H9 (cell line): ENCODE results near the gene ALLC. TPM values are rescaled to one million over a fixed set of nuclear protein-coding genes. Genes with fewer than 3 reads are reported as not detected.

Experiments
- DNase-seq: peaks from one replicate; pipeline ENCODE4 v3.0.0-alpha.2; 2017
- H2AFZ ChIP-seq: one replicate; pipeline ENCODE4 v1.6.1; 2013; ENCODE audit warnings: mild to moderate bottlenecking, low read length, control low read depth, moderate library complexity
- H2AK5ac ChIP-seq: 2 replicates; pipeline ENCODE4 v1.6.1; 2013; ENCODE audit warnings: low read length, control low read depth, mixed read lengths; ENCODE audit not compliant: insufficient read length
- H2BK120ac ChIP-seq: one replicate; pipeline ENCODE4 v1.6.1; 2013; ENCODE audit warnings: low read depth, mild to moderate bottlenecking, low read length, control low read depth, inconsistent platforms; ENCODE audit not compliant: poor library complexity, severe bottlenecking
- H2BK12ac ChIP-seq: 2 replicates; pipeline ENCODE4 v1.6.1; 2013; ENCODE audit warnings: low read length, control low read depth, mixed read lengths, low read depth; ENCODE audit not compliant: insufficient read length
- H2BK15ac ChIP-seq: 2 replicates; pipeline ENCODE4 v1.6.1; 2013; ENCODE audit warnings: low read depth, low read length, control low read depth
- H2BK20ac ChIP-seq: one replicate; pipeline ENCODE4 v1.6.1; 2013; ENCODE audit warnings: low read depth, mild to moderate bottlenecking, low read length, control low read depth, inconsistent platforms; ENCODE audit not compliant: poor library complexity, severe bottlenecking
- H2BK5ac ChIP-seq: 2 replicates; pipeline ENCODE4 v1.6.1; 2013; ENCODE audit warnings: low read length, control low read depth, mixed read lengths; ENCODE audit not compliant: insufficient read length
- H3K14ac ChIP-seq: 2 replicates; pipeline ENCODE4 v1.6.1; 2013; ENCODE audit warnings: low read length, control low read depth; ENCODE audit not compliant: insufficient read depth
- H3K18ac ChIP-seq: 2 replicates; pipeline ENCODE4 v1.6.1; 2013; ENCODE audit warnings: low read depth, mild to moderate bottlenecking, mixed read lengths, low read length, control low read depth; ENCODE audit not compliant: insufficient read length
- H3K23ac ChIP-seq: 2 replicates; pipeline ENCODE4 v1.6.1; 2013; ENCODE audit warnings: low read length, control low read depth, mixed read lengths, low read depth; ENCODE audit not compliant: insufficient read length
- H3K23me2 ChIP-seq: 2 replicates; pipeline ENCODE4 v1.6.1; 2013; ENCODE audit warnings: low read depth, mild to moderate bottlenecking, mixed read lengths, low read length, control low read depth; ENCODE audit not compliant: insufficient read length, poor library complexity, severe bottlenecking
- H3K27ac ChIP-seq: 2 replicates; pipeline ENCODE4 v1.5.1; 2013; ENCODE audit warnings: low read length, control low read depth, mixed read lengths, low read depth; ENCODE audit not compliant: insufficient read length
- H3K27me3 ChIP-seq: 2 replicates; pipeline ENCODE4 v1.6.1; 2013; ENCODE audit warnings: low read length, control low read depth, inconsistent platforms; ENCODE audit not compliant: insufficient read depth
- H3K4ac ChIP-seq: 2 replicates; pipeline ENCODE4 v1.6.1; 2013; ENCODE audit warnings: low read depth, mild to moderate bottlenecking, control low read depth, inconsistent platforms, low read length, moderate library complexity
- H3K4me1 ChIP-seq: 2 replicates; pipeline ENCODE4 v1.6.1; 2013; ENCODE audit warnings: low read length, control low read depth, inconsistent platforms; ENCODE audit not compliant: insufficient read depth
- H3K4me2 ChIP-seq: 2 replicates; pipeline ENCODE4 v1.6.1; 2013; ENCODE audit warnings: low read length, control low read depth, mixed read lengths; ENCODE audit not compliant: insufficient read length, insufficient read depth
- H3K56ac ChIP-seq: 2 replicates; pipeline ENCODE4 v1.6.1; 2013; ENCODE audit warnings: low read depth, mild to moderate bottlenecking, mixed read lengths, low read length, control low read depth; ENCODE audit not compliant: insufficient read length
- H3K79me1 ChIP-seq: 2 replicates; pipeline ENCODE4 v1.6.1; 2013; ENCODE audit warnings: low read depth, mild to moderate bottlenecking, moderate library complexity, low read length, control low read depth, inconsistent platforms; ENCODE audit not compliant: insufficient read depth, poor library complexity, severe bottlenecking
- H3K79me2 ChIP-seq: 2 replicates; pipeline ENCODE4 v1.6.1; 2013; ENCODE audit warnings: low read length, control low read depth, inconsistent platforms; ENCODE audit not compliant: insufficient read depth
- H3K9ac ChIP-seq: 2 replicates; pipeline ENCODE4 v1.6.1; 2013; ENCODE audit warnings: low read length, control low read depth, mixed read lengths; ENCODE audit not compliant: insufficient read length; ENCODE audit errors: extremely low read depth
- H3K9me3 ChIP-seq: one replicate; pipeline ENCODE4 v1.6.1; 2013; ENCODE audit warnings: low read depth, low read length, inconsistent platforms; ENCODE audit not compliant: control insufficient read depth
- H3T11ph ChIP-seq: one replicate; pipeline ENCODE4 v1.6.1; 2013; ENCODE audit warnings: mild to moderate bottlenecking, low read length, control low read depth, inconsistent platforms
- H4K20me1 ChIP-seq: one replicate; pipeline ENCODE4 v1.6.1; 2013; ENCODE audit not compliant: control insufficient read depth, insufficient read length, insufficient read depth
- H4K5ac ChIP-seq: 2 replicates; pipeline ENCODE4 v1.6.1; 2013; ENCODE audit warnings: low read depth, mild to moderate bottlenecking, mixed read lengths, low read length, control low read depth; ENCODE audit not compliant: insufficient read length
- H4K8ac ChIP-seq: replicated peaks from 2 replicates; pipeline ENCODE4 v1.6.1; 2013; ENCODE audit warnings: low read length, control low read depth, mixed read lengths, low read depth; ENCODE audit not compliant: insufficient read length
- H4K91ac ChIP-seq: 2 replicates; pipeline ENCODE4 v1.6.1; 2013; ENCODE audit warnings: low read depth, mild to moderate bottlenecking, moderate library complexity, mixed read lengths, low read length, control low read depth; ENCODE audit not compliant: insufficient read length
- H3K27ac Mint-ChIP-seq, 3 experiments: 2 replicates in 2 of 3; 3 replicates in 1 of 3; pipeline ENCODE4 v1.8.0; 2020 to 2021; ENCODE audit warnings: mixed read lengths in 3 of 3, mild to moderate bottlenecking in 1 of 3, moderate library complexity in 1 of 3
- H3K27me3 Mint-ChIP-seq: 2 replicates; pipeline ENCODE4 v1.8.0; 2021; ENCODE audit warnings: low read depth, mild to moderate bottlenecking, moderate library complexity, mixed read lengths
- H3K36me3 Mint-ChIP-seq, 3 experiments: 2 replicates in 2 of 3; 3 replicates in 1 of 3; pipeline ENCODE4 v1.8.0; 2020 to 2021; ENCODE audit warnings: low read depth in 3 of 3, mixed read lengths in 3 of 3; ENCODE audit not compliant: insufficient read depth in 1 of 3
- H3K4me1 Mint-ChIP-seq, 2 experiments: 2 replicates each; pipeline ENCODE4 v1.8.0; 2020; ENCODE audit warnings: mixed read lengths in 2 of 2
- H3K4me3 Mint-ChIP-seq, 2 experiments: 2 replicates in 1 of 2; 3 replicates in 1 of 2; pipeline ENCODE4 v1.8.0; 2020 to 2021; ENCODE audit warnings: mild to moderate bottlenecking in 2 of 2, mixed read lengths in 2 of 2, moderate library complexity in 1 of 2
- H3K9me3 Mint-ChIP-seq, 2 experiments: 2 replicates in 1 of 2; 3 replicates in 1 of 2; pipeline ENCODE4 v1.8.0; 2020; ENCODE audit warnings: mild to moderate bottlenecking in 2 of 2, mixed read lengths in 2 of 2, moderate library complexity in 1 of 2
- WGBS: extraction: QIAGEN DNeasy Blood & Tissue Kit; methylation state at CpG from one replicate; pipeline ENCODE4 v1.1.7; 2013; ENCODE audit warnings: missing lambda C conversion rate, low lambda C conversion rate, mixed read lengths; ENCODE audit not compliant: insufficient read length; ENCODE audit errors: extremely low coverage; 5-methylcytosine and 5-hydroxymethylcytosine counted together
- total RNA-seq: library from RNA; stranded (reverse); gene quantifications from 2 replicates; pipeline ENCODE4 v1.2.1, GENCODE V29; 2021
- TF ChIP-seq, protein P1 (sequence below): fragments of 200-600 bp; sonication (generic); conservative IDR thresholded peaks from 3 replicates; pipeline ENCODE4 v1.8.0; 2021; ENCODE audit warnings: antibody characterized with exemption, mild to moderate bottlenecking

The ALLC gene
- total RNA-seq, 1 experiment from 2014 or later = not detected

DNA sequence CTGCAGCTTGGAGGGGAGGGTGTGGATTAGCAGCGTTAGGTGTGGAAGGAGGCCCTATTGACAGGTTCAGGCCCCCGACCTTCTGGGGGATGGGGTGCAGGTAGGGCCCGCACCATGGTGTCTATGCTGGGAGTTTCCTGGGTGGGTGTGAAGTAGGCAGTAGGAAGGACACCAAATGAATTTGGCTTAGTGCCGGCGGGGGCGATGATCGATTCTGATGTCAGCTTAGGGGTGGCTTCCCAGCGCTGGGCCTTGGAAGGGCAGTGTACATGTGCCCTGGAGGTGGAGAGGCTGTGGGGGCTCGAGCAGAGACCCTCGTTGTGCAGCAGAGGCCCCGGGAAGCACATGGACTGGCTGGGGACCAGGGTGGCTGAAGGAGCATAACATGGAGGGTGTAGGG, 67.0 kb downstream of the ALLC start:
- peaks cover 0 to 2% (median 0%) of the 10 kb centered on the region in 3 experiments; a peak in 1 of 7 replicates for H3K36me3 Mint-ChIP-seq
- no peak overlapping the region for H3K23ac ChIP-seq
- H2BK20ac ChIP-seq = no peak overlapping the region
- H3K79me2 ChIP-seq = no peaks in the 10 kb centered on the region
- H3K4me2 ChIP-seq = no peak overlapping the region
- no peak overlapping the region for H2AFZ ChIP-seq
- no peak overlapping the region for H2BK15ac ChIP-seq
- TF ChIP-seq, protein P1, sequence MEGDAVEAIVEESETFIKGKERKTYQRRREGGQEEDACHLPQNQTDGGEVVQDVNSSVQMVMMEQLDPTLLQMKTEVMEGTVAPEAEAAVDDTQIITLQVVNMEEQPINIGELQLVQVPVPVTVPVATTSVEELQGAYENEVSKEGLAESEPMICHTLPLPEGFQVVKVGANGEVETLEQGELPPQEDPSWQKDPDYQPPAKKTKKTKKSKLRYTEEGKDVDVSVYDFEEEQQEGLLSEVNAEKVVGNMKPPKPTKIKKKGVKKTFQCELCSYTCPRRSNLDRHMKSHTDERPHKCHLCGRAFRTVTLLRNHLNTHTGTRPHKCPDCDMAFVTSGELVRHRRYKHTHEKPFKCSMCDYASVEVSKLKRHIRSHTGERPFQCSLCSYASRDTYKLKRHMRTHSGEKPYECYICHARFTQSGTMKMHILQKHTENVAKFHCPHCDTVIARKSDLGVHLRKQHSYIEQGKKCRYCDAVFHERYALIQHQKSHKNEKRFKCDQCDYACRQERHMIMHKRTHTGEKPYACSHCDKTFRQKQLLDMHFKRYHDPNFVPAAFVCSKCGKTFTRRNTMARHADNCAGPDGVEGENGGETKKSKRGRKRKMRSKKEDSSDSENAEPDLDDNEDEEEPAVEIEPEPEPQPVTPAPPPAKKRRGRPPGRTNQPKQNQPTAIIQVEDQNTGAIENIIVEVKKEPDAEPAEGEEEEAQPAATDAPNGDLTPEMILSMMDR = no peak
- H3K14ac ChIP-seq = no peak overlapping the region
- H3K18ac ChIP-seq = no peak overlapping the region
- H3K9me3 Mint-ChIP-seq = peaks cover 16 to 19% of the 10 kb centered on the region in 2 experiments
- no peak overlapping the region; a peak in 1 of 7 replicates for H3K27ac Mint-ChIP-seq
- no peak overlapping the region for H3K9ac ChIP-seq
- H3K9me3 ChIP-seq = no peaks in the 10 kb centered on the region
- H2BK120ac ChIP-seq = no peak overlapping the region
- H3K79me1 ChIP-seq = no peaks in the 10 kb centered on the region
- no peak overlapping the region for H4K8ac ChIP-seq
- no peak overlapping the region for H4K5ac ChIP-seq
- no peak overlapping the region for H3K27ac ChIP-seq
- no peaks in the 10 kb centered on the region for H3K23me2 ChIP-seq
- H4K20me1 ChIP-seq = no peaks in the 10 kb centered on the region
- no peaks in the 10 kb centered on the region; the same call in 1 of the 2 replicates for H3K4me1 ChIP-seq
- no peak overlapping the region for H3K4ac ChIP-seq
- no peak overlapping the region for H3T11ph ChIP-seq
- no peak for DNase-seq
- no peak overlapping the region for H4K91ac ChIP-seq
- peaks cover 15 to 18% of the 10 kb centered on the region in 2 experiments for H3K4me1 Mint-ChIP-seq
- H3K27me3 ChIP-seq = no peaks in the 10 kb centered on the region
- H3K4me3 Mint-ChIP-seq = no peak overlapping the region
- no peak overlapping the region for H2BK12ac ChIP-seq
- no CpG with 5 or more reads among the region's 11 CpGs for WGBS
- H2BK5ac ChIP-seq = no peak overlapping the region
- no peak overlapping the region for H3K56ac ChIP-seq
- H2AK5ac ChIP-seq = no peak overlapping the region
- H3K27me3 Mint-ChIP-seq = peaks cover 44% of the 10 kb centered on the region
